GM20431 (cell line): ENCODE measurements around the gene INTS12.
"Not testable (repeated sequence)": the region's sequence is repeated elsewhere in the genome, so short reads cannot be mapped to it uniquely, and the experiment has no call there.

Source experiments
- in situ Hi-C: fragments of 300-500 bp; cut with MseI, MboI; formaldehyde crosslinking; loops from one replicate; pipeline ENCODE4 v1.15.0; 2020; ENCODE audit warnings: low sequenced_read_pairs; ENCODE audit not compliant: unreplicated experiment

INTS12 gene

GRCh38 chr4:105708181-105709080, at the start of gene INTS12, which contains the start of gene GSTCD:
INTS12 (minus strand) TSS chr4:105708689; CDS start chr4:105700005, 8,684 bp downstream.
GSTCD (plus strand) TSS chr4:105708784; CDS start chr4:105717614, 8,830 bp downstream.
- in situ Hi-C loops: loop anchor here (25.0 kb wide), 2 partner anchors 196 to 571 kb away; partner anchors contain the start of gene TET2

- in situ Hi-C loops: no loop called here
Measured at GRCh38 chr4:105755375-105755774, 46.9 kb upstream of the INTS12 start.

- in situ Hi-C loops: no loop called here
Measured at GRCh38 chr4:105753361-105753760, 44.9 kb upstream of the INTS12 start.

GRCh38 chr4:105751718-105752299, 43.3 kb upstream of the INTS12 start:
- in situ Hi-C loops: no loop called here

GRCh38 chr4:105748222-105748621, 39.7 kb upstream of the INTS12 start:
- in situ Hi-C loops: no loop called here

GRCh38 chr4:105741548-105741947, 33.1 kb upstream of the INTS12 start:
- in situ Hi-C loops: no loop called here

GRCh38 chr4:105735217-105735616, 26.7 kb upstream of the INTS12 start:
- in situ Hi-C loops: not testable (repeated sequence)

GRCh38 chr4:105729895-105730294, 21.4 kb upstream of the INTS12 start:
- in situ Hi-C loops: not testable (repeated sequence)

GRCh38 chr4:105725623-105726022, 17.1 kb upstream of the INTS12 start:
- in situ Hi-C loops: no loop called here

GRCh38 chr4:105719204-105719603, 10.7 kb upstream of the INTS12 start:
- in situ Hi-C loops: loop anchor here (25.0 kb wide), 2 partner anchors 207 to 582 kb away; partner anchors contain the start of gene TET2

GRCh38 chr4:105715692-105716278, 7.3 kb upstream of the INTS12 start:
- in situ Hi-C loops: loop anchor here (25.0 kb wide), 2 partner anchors 203 to 578 kb away; partner anchors contain the start of gene TET2

- in situ Hi-C loops: loop anchor here (25.0 kb wide), 2 partner anchors 203 to 578 kb away; partner anchors contain the start of gene TET2
Measured at GRCh38 chr4:105714932-105715331, 6.4 kb upstream of the INTS12 start.

- in situ Hi-C loops: loop anchor here (25.0 kb wide), 2 partner anchors 202 to 577 kb away; partner anchors contain the start of gene TET2
Measured at GRCh38 chr4:105714071-105714521, 5.6 kb upstream of the INTS12 start.

GRCh38 chr4:105712766-105713165, 4.3 kb upstream of the INTS12 start:
- in situ Hi-C loops: loop anchor here (25.0 kb wide), 2 partner anchors 200 to 575 kb away; partner anchors contain the start of gene TET2

GRCh38 chr4:105710678-105711077, 2.2 kb upstream of the INTS12 start:
- in situ Hi-C loops: loop anchor here (25.0 kb wide), 2 partner anchors 198 to 573 kb away; partner anchors contain the start of gene TET2

GRCh38 chr4:105710012-105710600, 1.6 kb upstream of the INTS12 start:
- in situ Hi-C loops: loop anchor here (25.0 kb wide), 2 partner anchors 198 to 573 kb away; partner anchors contain the start of gene TET2

- in situ Hi-C loops: loop anchor here (25.0 kb wide), 2 partner anchors 197 to 572 kb away; partner anchors contain the start of gene TET2
Measured at GRCh38 chr4:105709081-105709450, 577 bp upstream of the INTS12 start.

GRCh38 chr4:105707782-105708180, 708 bp downstream of the INTS12 start:
- in situ Hi-C loops: loop anchor here (25.0 kb wide), 2 partner anchors 195 to 570 kb away; partner anchors contain the start of gene TET2

- in situ Hi-C loops: no loop called here
Measured at GRCh38 chr4:105698607-105699006, 9.9 kb downstream of the INTS12 start.

GRCh38 chr4:105695832-105696231, 12.7 kb downstream of the INTS12 start:
- in situ Hi-C loops: not testable (repeated sequence)
